Stimulated activated CD4-positive, alpha-beta T cell treated with anti-CD3 and anti-CD28 coated beads, Interleukin-4, amount 100 ng/mL, for 48 hours (primary cell): ENCODE data around the gene FSD2.
A peak's percentile ranks its signal among the peaks of the same experiment; 100 is the strongest.

Experiments
- DNase-seq, 2 donors: peaks; one replicate each; pipeline ENCODE4 v3.0.0-alpha.2; 2020; ENCODE audit warnings: low read depth in 2 of 2

The FSD2 gene, protein sequence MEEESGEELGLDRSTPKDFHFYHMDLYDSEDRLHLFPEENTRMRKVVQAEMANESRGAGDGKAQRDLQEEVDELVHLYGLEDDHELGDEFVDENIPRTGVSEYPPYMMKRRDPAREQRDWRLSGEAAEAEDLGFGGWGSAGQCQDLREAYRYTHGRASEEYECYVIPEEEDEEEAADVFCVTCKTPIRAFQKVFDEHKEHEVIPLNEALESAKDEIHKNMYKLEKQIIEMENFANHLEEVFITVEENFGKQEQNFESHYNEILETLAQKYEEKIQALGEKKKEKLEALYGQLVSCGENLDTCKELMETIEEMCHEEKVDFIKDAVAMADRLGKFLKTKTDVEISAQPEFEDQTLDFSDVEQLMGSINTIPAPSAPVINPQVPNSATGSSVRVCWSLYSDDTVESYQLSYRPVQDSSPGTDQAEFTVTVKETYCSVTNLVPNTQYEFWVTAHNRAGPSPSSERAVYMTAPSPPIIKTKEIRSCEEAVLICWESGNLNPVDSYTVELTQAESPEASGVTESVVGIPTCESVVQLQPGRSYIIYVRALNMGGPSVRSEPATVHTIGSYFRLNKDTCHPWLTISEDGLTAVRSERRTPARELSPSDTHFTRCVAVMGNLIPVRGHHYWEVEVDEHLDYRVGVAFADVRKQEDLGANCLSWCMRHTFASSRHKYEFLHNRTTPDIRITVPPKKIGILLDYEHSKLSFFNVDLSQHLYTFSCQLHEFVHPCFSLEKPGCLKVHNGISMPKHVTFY

GRCh38 chr15:82805994-82806406 lies at the start of gene FSD2:
TSS of gene FSD2 (minus strand) at chr15:82806069. CDS start at chr15:82787390, 18,679 bp downstream.
- DNase-seq: no peak

DNA sequence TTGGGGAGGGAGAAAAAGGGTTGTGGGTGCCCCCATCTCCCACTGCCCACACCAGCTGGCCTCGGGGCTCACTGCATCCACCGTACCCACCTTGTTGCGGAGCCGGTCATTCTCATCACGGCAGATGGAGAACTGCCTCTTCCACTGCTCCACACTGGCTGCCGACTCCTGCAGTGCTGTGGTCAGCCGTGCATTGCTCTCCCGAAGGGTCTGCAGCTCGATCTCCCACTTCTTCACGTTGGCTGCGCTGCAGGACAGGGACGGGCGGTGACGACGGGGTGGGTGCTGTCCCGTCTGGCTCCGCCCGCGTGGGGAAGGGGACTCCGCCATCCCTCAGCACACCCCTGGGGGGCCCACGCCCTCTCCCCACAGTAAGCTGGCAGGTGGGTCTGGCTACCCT lies 48.7 kb upstream of the FSD2 start:
- no peak for DNase-seq

- no peak for DNase-seq
Measured at GRCh38 chr15:82852941-82853561, 47.2 kb upstream of the FSD2 start.

DNA sequence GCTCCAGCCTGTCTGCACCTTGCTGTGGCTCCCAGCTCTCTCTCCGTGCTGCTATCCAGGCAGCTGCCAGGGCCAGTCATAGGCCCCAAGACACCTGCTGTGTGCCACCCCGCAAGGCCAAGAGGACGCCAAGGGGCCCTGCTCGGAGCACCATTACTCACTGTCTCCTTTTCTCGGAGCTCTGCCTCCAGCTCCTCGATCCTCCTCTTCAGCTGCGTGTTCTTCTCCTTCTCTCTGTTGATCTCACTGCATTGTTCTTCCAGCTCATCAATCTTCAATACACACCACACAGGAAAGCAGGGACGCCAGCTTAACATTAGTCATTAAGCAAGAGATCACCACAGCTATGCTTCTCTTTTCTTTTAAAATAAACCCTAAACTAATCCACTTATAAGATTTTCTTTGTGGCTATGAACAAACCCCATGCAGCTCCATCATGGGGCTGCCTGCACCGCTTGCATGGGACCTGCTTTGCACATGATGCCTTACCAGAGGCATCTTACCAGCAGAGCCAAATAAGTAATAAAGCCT lies 46.2 kb upstream of the FSD2 start:
- no peak for DNase-seq

- DNase-seq: no peak
Measured at GRCh38 chr15:82851306-82851850, 45.5 kb upstream of the FSD2 start.

- no peak for DNase-seq
Measured at GRCh38 chr15:82850731-82851130, 44.9 kb upstream of the FSD2 start.

- peak; percentile 34 for DNase-seq
Measured at GRCh38 chr15:82849556-82850512, 44.0 kb upstream of the FSD2 start.

DNA sequence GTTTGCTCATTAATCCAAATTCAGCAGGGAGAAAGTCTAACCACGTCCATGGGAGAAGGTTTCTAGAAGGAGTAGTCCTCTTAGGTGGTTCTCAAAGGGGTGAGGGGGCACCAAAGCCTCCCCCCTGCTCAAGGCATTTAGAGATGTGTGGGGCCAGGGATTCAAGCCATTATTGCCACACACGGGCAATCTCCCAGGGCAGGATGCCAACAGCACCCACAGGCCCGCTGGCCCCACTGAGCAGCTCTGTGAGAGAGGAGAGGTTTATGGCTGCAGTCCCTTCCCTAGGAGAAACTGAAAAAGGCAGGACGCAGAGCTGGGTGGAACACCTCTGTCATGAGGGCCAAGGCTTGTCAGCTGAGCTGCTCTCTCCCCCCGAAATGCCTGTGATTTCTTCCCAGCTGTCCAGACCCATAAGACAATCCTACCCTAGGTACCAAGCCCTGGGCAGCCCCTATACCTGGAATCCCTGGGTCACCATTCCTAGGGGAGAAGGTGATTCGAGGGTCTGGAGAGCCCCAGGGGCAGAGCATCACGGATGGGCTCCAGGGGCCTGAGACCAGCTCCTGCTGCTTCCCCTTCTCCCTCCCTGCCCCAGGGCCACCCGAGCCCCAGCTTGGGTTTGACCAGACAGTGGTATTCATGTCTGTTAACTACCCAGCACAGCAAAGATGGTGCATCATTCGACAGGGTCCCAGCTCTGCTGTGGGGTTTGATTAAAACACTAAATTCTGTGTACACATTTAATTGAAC lies 42.5 kb upstream of the FSD2 start:
- DNase-seq: no peak

GRCh38 chr15:82847703-82848102 lies 41.8 kb upstream of the FSD2 start:
- DNase-seq: no peak

DNA sequence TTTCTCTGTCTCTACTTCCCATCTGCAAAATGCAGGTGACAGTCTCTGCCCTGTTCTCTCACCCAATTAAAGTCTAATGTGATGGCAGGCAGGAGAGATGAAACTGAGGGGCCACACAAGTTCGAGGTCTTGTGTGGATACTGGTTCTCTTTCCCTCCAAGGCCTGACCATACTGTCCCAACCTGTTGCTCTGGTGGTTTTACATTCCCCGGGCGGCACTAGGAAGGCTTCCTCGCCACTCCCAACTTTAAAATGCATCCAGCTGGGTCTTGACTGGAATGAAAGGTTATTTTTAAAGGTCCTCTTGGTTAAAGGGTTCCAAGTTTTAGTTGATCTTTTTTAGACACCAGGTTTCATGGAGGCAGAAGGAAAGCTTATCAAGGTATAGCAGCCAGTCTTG lies 40.8 kb upstream of the FSD2 start:
- DNase-seq: no peak

GRCh38 chr15:82845686-82846085 lies 39.8 kb upstream of the FSD2 start:
- DNase-seq: no peak

- no peak for DNase-seq
Measured at GRCh38 chr15:82843566-82843965, 37.7 kb upstream of the FSD2 start.

DNA sequence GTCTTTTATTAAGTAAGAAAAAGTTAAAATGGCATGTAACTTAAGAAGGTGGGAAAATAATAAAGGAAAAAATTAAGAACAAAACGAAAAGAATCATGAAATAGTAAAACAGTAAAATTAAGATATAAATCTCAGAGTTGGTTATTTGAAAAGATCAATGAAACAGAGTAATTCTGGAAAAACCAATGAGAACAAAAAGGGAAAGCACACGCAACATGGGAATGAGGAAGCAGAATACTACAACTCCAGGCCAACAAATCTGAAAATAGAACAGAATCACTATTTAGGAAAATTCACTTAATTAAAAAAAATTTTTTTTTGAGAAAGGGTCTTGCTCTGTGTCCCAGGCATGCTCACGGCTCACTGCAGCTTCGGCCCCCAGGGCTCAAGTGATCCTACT lies 34.3 kb upstream of the FSD2 start:
- no peak for DNase-seq

DNA sequence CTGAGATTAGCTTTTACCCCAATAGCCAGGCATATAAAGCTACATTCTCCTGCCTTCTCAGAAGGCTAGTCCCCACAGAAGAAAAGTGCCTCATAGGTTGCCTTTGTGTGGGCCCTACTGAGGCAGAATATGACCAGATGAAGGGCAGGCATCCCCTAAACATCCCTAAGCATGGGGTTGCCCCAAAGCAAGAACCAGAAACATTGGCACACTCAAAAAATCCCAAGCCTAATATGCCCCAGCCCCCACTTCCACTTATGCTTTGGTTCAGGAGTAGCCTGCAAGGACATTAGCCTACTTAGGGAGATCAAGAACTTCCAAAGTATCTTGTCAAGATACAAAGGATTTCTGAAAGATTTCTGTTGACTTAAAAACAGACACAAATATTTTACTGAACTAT lies 33.3 kb upstream of the FSD2 start:
- no peak for DNase-seq

GRCh38 chr15:82838096-82838735 lies 32.3 kb upstream of the FSD2 start:
- DNase-seq: no peak

- DNase-seq: no peak
Measured at GRCh38 chr15:82835391-82835917, 29.6 kb upstream of the FSD2 start.

DNA sequence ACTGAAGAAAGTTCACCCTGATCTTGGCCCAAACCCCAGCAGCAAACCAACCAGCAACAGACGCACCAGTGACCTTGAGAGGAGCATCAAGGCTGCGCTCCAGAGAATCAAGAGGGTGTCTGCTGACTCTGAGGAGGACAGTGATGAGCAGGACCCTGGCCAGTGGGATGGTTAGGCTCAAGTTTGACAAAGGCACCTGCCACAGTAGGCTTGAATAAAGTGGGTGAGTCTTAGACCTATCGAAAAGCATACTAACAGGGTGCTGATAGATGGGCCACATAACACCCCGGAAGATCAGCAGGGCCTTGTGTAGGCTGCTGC lies 27.5 kb upstream of the FSD2 start:
- no peak for DNase-seq

DNA sequence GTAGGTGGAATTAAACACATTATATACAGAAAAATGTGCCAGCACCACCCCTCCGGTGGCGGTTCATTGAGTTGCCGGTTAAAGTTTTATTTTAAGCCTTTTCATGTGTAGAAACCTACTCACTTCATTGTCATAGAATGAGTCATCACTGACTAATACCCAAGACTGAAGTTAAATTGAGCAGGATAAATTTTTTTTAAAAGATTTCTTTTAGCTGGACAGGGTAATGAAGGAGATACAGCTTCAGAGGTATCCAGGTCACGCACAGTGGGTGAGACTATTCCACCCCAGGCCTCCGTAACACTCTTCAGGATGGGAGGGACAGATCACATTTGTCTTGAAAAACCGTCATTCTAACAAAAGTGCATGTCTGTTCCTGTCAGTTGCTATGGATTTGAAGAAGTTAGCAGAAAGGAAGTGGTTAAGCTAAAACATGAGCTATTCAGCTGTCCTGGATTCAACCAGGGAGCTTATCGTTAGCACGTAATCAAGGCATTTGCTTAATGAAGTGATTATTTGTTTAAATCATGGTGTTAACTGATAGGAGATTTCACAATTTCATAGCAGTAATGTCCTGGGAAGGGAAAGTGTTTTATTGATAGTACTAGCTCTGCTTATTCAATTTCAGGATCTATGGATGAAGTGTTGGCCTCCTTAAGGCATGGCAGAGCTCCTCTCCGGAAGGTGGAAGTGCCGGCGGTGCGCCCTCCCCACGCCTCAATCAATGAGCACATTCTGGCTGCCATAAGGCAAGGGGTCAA lies 26.9 kb upstream of the FSD2 start:
- peak; percentile 12 to 37 for DNase-seq
